A172 (cell line): ENCODE results near the gene SYNM. TPM values are rescaled to one million over a fixed set of nuclear protein-coding genes. Genes with fewer than 3 reads are reported as not detected.

Experiments used
- DNase-seq: peaks from one replicate; pipeline ENCODE4 v3.0.0-alpha.2; 2015; ENCODE audit warnings: low spot score
- total RNA-seq: library from RNA; depleted of rRNA; stranded (reverse); fragments of >200 nt; shearing (Covaris generic); gene quantifications from 2 replicates; pipeline ENCODE4 v1.2.3, GENCODE V29; 2014

SYNM gene
- total RNA-seq, 1 experiment from 2014 or later = 7.5 TPM

DNA sequence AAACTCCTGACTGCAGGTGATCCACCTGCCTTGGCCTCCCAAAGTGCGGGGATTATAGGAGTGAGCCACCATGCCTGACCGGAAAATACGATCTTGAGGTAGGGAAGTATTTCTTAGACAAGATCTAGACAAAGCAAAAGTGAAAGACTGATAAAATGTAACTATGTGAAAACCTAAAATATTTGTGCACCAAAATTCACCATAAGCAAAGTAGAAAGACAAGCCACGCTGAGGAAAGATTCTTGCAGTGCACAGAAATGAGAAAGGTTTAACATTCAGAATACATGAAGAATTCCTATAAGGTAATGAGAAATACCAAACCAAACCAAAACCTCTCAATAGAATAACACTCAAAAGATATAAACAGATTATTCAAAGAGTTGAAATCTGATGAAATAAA lies 35.7 kb downstream of the SYNM start:
- no peak for DNase-seq

DNA sequence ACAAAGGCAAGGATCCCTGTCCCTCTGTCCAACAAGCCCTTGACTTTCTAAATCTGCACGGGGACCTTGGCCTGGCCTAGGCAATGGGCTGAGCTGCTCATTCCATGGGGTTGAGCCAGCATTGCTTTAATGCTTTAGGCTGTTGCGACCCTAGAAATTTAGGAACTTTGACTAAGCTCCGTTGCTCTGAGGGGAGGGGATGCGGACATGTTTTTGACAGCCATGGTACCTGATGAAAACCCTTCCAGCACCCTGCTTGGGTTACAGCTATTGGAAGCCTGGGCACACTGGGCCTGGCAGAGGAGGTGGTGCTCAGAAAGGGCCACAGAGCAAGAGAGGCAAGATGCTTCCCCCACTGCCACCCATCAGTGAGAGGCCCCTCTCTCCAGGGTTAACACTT lies 37.1 kb downstream of the SYNM start:
- DNase-seq = no peak

DNA sequence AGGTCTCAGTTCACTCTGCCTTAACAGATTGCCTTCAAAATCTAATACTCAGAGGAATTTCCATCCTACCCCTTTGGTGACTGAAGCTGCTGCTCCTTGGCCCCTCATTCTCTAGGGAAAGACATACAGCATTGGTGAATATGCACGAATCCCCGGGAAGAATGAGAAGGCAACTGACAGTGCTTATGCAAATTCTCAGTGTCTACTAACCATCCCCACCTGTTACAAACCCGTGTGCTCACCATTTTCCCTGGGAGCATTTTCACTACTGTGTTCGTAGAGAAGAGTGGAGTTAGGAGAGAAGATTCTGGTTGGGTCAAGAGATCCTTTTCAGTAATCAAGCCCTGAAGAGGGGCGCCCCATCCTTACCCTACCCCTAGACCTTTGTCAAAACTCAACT lies 37.7 kb downstream of the SYNM start:
- no peak for DNase-seq

DNA sequence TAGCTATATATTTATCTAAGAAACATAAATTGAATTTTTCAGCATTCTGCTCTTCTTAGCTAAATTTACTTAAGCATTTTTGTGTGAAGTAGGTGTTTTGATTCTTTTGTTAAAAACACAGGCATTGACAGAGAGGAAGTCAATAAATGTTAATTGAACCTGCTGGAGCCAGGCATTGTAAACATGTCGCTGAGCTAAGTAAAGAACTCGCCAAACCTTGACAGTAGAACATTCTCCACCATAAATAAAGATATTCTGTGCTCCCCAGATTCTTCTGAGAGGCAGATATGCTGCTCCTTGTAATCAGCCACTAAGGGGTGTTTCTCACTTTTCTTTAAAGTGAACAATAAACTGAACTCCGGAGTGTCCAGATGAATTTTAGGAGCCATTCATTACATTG lies 38.4 kb downstream of the SYNM start:
- no peak for DNase-seq

DNA sequence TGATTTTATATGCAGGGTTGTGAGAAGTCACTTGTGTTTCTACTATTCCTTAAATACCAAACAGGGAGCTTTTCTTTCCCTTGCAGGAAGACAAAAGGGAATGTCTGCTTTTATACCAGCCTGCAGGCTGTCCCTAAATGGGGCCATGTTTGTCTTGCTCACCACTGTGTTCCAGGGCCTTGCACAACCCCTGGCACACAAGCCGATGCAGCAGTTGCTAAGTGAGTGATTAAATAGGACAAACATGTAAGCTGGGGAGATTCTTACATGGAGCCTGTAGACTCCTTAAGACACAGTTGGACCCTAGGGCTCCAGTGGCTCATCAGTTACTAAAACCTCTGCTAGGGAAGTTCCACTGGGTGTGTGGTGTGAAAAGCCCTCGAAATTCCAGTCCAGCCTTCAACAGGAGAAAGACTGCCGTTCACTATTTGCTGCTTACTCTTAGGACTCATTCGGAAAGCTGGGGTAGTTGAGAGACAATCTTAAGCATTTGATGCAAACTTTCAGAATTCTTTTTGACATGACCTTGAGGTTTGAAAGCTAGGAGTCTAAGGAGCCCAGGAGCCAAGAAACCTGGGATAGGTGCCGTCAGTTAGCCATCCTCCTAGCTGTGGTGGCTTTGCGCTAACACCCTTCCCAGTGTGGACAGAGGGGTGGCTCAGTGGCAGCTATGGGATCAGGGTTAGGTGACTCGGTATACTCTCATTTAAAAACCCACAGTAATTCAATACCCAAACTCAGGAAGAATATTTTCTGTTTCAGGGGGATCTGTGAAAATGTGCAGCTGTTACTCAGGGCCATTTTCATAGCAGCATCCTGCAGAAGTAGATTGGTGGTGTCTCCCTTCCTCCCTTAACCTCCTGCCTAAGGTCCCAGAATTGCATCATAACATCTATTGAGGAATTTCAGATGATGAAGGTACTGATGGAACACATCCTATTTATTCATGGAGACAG lies 39.1 kb downstream of the SYNM start:
- DNase-seq = no peak

DNA sequence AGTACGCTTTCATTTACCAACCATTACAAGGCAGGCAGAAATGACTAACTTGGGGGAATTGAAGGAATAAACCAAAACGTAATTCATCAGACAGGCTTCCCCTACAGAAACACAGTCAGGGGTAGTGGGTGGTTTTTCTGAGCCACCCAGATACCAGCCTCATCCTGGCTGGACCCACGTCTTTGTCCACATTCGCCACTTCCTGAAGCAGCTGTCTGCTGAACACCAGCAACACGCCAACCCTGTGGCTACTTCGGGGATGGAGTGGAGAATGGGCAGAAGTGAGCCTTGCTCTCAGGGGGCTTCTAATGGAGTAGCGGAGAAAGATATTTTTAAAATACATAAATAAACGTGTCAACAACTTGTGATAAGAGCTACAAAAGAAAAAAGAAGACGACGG lies 40.1 kb downstream of the SYNM start:
- DNase-seq = no peak

DNA sequence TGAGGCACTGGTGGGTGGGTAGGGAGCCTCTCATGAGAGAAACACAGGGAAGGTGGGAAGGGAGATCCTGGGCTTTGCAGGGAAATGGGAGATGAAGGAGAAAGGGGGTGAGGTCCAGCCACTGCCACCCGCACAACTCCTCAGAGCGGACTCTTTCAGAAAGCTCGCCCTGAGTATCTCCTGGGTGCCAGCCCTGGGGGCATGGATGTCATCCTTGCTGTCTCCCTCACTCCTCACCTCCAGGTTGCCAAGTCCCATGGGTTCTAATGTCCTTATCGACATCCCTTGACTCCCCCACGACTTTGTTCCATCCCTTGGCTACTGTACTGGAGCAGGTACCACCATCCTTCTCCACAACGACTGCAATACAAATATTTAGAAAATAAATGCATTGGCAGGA lies 40.9 kb downstream of the SYNM start:
- DNase-seq = no peak

DNA sequence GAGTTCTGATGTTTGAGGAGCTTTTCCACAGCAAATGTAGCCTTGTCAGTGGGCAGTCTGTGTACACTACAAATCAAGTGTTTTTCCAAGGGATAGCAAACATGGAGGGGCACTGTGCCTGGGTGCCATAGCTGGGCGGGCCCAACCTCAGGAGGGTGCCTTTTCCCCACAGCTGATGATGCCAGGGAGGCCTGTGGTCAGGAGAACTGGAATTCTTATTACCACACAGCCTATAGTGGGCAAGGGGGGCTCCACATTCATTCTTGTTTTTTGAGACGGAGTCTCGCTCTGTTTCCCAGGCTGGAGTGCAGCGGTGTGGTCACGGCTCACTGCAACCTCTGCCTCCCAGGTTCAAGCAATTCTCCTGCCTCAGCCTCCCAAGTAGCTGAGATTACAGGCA lies 41.8 kb downstream of the SYNM start:
- DNase-seq = no peak

DNA sequence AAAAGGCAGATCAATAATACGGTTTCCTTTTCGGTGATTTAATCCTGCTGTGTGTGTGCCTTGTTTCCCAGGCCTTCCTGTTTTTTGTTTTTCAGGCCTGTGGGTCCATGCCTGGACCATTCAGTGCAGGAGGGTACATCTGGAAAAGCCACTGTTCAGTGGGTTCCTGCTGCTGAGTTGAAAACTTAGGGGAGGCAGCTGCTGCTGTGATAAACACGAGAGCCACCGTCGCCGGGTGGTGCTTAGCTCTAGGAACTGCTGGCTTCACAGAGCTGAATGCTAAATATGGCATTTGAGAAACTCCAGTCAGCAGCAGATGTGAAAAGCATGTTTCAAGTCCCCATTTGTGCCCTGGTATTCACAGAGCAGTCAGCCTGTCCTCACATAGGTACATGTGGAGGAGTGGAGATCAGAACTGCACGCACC lies 44.0 kb downstream of the SYNM start:
- DNase-seq = no peak

DNA sequence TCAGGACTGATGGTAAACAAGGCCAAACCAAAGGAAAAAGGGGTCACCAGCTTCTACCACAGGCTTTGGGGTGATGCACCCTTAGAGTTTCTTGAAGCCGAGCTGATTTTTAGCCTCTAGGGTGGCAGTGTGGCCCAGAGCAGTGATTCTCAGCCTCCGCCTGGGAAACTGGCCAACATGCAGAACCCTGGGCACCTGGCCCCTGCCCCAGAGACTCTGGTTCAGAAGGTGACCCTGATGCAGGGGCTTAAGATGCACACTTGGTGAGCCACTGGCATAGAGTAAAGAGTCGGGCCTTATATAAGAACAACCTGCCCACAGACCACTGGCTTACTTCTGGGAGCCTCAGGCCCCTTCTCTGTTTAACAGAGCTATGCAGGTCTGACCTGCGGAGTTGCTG lies 44.5 kb downstream of the SYNM start:
- no peak for DNase-seq

DNA sequence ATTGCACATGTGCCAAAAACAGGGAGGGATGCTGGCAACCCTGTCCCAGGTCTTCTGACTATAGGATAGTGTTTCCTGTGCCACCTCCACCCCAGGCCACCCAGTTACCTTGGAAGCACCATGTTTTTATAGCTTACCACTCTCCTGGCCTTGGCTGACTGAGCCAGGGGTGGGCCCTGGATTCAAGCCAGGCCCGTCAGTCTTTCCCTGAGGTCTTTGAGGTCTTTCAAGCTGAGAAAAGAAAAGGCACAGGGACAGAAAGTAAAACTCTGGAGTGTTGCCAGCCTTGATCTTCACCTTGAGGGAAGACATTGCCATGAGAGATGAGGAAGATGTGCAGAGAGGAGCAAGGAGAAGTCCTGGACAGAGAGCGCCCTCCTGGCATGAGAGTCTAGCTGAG lies 46.3 kb downstream of the SYNM start:
- DNase-seq = no peak

DNA sequence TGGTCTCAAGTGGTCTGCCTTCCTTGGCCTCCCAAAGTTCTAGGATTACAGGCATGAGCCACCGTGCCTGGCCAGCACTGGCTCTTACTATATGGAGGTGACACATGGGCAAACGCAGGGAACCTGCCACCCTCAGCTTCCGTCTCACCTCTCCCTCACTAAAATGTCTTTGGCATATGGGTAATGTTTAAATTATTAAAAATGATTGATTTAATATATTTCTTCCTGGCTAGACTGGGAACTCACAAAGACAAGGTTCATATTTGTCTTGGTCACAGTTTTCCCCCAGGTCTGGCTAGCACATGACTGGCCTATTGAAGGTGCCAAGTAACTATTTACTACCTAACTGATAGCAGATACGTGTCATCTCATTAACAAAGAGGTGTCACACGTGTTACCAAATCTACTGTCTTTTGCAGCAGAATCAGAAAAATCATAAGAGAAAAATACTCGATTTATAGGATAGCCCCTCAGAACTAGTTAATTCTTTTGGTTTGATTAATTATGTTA lies 48.2 kb downstream of the SYNM start:
- DNase-seq = no peak

DNA sequence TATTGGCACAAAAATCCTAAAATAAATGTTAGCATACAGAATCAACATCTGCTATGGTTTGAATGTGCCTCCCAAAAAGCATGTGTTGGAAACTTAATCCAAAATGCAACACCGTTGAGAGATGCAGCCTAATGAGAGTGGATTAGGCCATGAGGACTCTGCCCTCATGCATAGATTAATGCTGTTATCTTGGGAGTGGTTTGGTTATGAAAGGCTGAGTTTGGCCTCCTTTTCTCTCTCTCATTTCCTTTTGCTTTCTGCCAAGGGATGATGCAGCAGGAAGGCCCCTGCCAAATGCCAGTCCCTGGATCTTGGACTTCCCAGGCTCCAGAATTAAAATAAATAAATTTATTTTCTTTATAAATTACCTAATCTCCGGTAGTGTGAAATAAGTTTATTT lies 49.4 kb downstream of the SYNM start:
- no peak for DNase-seq

DNA sequence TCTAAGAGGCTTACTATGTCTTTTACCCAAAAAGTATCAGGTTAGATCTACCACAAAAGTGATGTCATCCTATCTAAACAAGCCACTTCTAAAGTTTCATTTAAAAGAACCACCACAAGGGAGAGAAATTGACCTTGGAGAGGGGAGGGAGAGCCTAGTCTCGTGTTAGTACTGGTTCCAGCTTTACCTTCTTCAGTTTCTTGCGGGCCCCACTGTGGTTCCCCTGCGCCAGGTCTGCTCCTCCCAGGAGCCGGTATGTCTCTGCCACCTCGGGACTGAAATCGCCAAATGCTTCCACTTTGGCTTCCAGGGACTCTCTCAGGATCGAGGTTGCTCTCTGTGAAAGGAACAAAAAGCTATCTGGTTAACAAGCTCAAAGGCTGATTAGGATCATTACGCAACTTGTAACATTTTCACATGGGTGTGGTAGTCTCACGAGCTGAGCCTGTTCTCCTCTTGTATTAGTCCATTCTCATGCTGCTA lies 51.1 kb downstream of the SYNM start:
- DNase-seq = peak; percentile 12

DNA sequence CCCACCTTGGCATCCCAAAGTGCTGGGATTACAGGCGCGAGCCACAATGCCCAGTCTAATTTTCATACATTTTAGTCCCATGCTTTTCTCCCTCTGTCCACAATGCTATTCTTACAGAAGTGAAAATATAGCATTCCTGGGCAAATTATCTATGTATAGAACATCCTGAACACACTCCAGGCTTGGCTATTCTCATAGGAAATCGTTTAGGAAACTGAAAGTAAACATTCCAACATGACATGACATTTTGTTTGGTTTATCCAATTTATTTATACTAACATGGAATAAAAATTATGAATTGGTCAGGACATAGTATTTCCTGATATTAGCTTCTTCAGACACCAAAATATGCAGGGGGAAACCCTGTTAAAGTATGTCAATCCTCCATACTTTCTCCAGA lies 52.6 kb downstream of the SYNM start:
- DNase-seq = no peak

DNA sequence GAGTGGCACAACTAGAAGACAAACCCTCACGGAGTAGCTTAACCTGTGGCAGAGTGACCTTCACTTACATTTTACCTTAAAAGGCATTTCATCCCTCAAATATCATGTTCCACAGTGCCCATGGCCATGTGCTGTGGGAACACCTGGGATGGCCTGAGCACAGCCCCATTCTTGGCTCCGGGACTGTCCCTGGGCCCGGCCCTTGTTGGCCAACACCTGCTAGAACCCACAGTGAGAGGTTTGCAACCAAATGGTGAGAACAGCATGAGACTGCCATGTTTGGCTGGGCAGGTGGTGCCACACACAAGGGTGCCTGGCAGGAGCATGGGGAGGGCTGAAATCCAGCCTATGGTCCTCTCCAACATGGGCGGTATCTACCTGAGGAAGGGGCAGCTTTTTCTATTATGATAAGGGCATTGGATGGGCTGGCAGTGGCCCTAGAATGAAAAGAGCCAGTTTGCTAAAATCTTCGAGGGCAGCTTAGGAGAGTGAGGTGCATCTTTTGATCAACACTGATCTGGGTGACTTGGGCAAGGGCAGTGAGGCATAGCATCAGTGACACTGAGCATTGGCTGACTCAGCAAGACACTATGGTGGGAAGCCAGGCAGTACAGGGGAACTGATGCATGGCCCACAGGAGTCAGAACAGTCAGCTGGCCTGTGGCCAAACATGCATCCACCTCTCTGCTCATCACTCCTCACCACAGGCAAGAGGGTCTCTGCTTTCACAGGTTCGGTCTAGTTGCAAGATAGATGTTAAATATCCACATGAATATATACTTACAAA lies 53.9 kb downstream of the SYNM start:
- DNase-seq = no peak

DNA sequence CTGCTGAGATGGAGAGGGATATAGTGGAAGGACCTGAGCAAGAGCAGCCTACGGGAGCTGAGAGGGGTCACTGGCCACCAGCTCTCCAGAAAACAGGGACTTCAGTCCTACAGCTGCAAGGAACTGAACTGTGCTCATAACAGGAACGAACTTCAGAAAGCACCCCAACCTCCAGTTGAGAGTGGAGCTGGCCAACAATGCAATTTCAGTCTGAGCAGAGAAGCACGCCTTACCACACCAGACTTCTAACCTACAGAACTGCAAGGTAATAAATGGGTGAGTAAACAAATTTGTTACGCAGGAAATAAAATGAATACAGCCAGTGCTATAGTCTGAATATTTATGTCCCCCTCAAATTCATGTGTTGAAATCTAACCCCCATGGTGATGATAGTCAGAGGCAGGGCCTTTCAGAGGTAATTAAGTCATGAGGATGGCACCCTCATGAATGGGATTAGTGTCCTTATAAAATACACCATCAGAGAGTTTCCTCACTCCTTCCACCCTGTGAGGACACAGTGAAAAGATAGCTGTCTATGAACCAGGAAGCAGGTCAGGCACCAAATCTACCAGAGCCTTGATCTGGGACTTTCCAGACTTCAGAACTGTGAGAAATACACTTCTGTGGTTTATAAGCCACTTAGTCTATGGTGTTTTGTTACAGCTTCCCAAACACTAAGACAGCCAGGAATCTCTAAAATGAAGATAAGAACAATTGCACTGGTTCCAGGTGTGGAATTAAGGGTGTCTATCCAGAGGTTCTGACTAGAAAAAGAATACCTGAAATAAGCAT lies 58.6 kb downstream of the SYNM start:
- DNase-seq = peak; percentile 14

DNA sequence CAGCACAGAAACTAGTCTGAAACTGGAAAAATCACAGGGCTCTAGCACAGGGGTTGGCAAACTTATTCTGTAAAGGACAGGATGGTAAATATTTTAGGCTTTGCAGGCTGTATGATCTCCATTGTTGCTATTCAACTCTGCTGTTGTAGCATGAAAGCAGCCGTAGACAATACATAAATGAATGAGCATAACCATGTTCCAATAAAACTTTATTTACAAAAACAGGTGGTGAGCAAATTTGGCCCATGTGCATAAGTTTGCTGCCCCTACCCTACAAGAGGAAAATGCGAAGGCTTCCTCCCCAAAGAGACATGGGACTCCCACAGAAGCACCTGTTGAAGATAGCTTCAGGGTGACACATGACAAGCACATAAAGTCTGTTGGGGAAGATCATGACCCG lies 59.2 kb downstream of the SYNM start:
- no peak for DNase-seq

DNA sequence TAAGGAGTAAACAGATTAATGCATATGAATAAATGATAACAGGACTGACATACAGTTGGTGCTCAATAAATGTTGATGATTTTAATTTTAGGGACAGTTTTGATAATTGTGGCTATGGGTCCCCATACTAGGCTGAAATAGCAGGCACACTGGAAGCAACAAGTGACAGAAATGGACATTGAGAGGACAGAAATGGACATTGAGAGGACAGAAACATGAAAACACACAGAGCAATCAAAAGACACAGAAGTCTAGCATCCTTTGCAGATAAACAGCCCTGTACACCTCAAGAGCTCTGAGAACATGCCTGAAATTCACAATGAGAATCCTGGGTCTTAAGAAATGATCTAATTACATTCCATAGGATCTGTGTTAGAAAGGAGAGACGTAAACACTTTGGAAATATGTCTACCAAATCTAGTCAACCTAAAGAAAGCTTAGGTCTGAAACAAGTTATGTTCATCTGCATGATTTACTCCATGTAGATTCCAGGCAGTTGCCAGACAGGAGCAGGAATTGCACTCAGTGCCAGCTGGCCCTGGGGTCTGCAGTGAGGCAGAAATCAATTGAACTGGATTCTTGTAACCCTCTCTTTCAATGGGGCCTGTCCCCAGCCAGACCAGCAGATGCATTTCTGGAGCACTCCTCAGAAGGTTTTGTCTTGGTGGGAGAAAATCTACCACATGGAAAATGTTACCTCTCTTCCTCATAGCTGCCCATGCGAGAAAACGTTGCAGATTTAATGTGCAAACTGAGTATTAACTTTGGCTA lies 60.3 kb downstream of the SYNM start:
- no peak for DNase-seq

DNA sequence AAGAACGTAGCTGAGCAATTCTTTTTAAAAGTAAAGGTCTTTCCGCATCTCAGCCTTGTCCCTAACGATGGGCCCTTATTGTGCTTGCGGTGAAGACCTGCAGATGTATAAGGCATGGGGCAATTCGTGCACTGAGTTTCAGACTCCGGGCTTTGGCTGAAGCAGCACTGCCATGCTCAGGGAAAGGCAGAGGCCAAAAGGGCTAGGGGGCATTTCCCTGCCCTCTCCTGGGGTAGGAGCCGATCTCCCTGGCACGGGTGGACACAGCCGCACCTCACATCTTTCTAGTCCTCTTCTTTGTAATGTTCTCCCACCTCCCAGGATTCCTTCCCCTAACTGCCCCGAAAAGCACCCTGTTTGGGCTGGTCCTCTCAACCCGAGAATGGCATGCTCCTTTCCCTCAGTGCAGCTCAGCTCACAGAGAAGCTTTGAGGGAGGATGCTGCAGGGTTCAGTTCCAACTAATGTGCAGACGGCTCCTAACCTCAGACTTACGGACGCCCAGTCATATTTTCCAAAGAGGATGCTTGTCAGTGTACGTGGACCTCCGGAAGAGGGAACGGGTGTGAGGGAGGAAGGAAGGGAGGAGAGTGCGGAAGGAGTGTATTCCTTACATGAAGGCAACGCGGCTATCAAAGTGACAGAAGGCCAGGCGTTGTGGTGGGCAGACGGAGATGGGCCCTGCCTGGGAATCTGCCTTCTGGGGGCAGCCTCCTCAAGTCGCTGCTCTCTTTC lies 61.2 kb downstream of the SYNM start:
- DNase-seq = no peak
